ENCODE results near the gene GAB2. TPM values are rescaled to one million over a fixed set of nuclear protein-coding genes. Genes with fewer than 3 reads are reported as not detected.
"Not testable (repeated sequence)": the region's sequence is repeated elsewhere in the genome, so short reads cannot be mapped to it uniquely, and the experiment has no call there.

GAB2 gene
- polyA plus RNA-seq, 1 donor from 2014 or later, result 4.2 TPM

DNA sequence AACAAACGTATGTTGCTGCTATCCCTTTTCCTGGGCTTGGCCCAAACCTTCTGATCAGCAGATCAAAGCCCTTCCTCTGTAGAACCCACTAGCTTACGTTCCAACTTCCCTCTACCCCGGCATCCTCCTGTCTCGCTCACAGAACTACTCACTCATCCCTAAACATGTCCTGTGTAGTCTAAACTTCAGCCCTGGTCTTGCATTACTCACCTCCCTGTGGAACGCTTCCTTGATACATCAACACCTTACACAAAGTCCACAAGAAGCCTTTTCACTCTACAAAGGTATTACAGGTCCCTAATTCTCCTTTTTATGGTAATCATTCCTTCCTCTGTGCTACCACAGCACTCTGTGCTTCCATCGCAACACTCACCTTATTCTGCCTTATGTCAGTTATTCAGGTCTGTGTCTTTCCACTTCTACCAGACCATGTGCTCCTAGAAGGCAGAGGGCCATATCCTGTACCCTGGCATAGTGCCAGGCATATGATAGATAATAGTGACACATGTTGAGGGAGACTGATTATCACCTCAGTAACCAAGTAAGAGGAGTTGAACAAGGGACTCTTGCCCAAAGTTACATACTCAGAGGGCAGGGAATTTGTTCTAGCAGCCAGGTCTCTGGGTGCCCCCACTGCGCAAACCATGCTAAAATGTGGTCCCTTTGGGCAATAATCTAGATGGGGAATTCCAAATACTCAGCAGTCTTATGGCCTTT lies 187.3 kb downstream of the GAB2 start:
- Mint-ChIP-seq H3K27ac (no peak overlapping the region), H3K9me3 (no peaks in the 10 kb centered on the region), H3K27me3 (no peaks in the 10 kb centered on the region), H3K36me3 (peaks cover under 1% of the 10 kb centered on the region), H3K4me3 (no peak overlapping the region), H3K4me1 (peaks cover 9 to 18% (median 15%) of the 10 kb centered on the region in 3 donors)

DNA sequence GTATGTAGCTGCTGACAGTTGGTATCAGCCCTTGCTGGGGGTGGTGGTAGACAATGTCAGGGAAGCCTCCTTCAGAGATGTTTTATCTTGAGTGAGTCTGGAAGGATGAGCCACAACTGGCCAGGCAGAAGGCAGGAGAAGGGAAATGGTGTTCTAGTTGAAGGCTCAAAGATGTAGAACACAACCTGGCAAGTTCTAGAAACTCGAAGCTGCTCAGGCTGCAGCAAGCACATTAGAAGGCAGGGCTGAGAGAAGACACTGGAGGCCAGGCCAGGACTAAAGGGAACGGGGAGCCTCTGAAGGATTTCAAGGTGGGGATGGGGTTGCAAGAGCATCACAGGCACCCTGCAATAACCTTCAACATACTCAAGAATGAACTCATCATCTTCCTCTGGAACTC lies 188.5 kb downstream of the GAB2 start:
- peaks cover 16 to 27% (median 20%) of the 10 kb centered on the region in 3 donors for H3K4me1 Mint-ChIP-seq
- H3K4me3 Mint-ChIP-seq, result no peak overlapping the region
- no peaks in the 10 kb centered on the region for H3K27me3 Mint-ChIP-seq
- H3K9me3 Mint-ChIP-seq, result no peaks in the 10 kb centered on the region
- no peak overlapping the region for H3K27ac Mint-ChIP-seq
- H3K36me3 Mint-ChIP-seq, result peaks cover 6% of the 10 kb centered on the region

DNA sequence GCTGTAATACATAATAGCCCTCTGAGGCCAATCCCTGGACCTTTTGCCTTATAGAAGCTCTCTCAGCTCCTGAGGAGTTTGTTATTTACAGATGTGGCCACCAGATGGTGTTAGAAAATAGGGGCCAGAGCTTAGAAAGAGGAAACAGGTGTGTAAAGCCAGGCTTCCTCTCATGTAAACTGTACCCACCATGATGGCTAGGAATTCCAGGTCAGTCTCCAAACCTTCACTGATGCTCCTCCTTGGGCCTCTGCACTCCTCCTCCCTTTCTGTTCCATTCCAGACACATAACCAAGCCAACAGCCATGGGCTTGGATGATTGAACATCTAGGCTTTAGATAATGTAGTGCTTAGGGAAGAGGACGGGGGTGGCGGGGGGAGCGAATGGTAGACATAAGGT lies 189.2 kb downstream of the GAB2 start:
- H3K4me3 Mint-ChIP-seq, result no peak overlapping the region
- H3K27ac Mint-ChIP-seq, result no peak overlapping the region
- H3K4me1 Mint-ChIP-seq, result peaks cover 20 to 31% (median 25%) of the 10 kb centered on the region in 3 donors
- H3K36me3 Mint-ChIP-seq, result peaks cover 6% of the 10 kb centered on the region
- H3K9me3 Mint-ChIP-seq, result no peaks in the 10 kb centered on the region
- no peaks in the 10 kb centered on the region for H3K27me3 Mint-ChIP-seq

DNA sequence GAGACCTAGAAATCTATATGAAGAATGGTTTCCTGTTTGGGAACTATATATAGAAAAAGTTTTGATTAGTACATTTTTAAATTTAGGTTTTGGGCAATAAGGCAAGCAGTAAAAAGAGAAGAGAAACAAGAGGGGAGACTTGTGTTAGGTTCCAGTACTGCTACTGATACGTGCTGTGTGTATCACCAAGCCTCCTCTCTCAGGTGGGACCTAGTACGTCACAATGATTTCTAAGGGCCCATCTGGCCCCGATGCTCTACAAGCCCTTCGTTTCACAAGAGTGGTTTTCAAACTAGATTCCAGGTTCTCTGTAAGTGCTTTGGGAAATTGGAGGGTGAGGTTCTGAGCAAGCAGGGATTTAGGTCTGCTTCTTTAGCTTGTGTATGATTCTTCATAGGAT lies 189.7 kb downstream of the GAB2 start:
- H3K36me3 Mint-ChIP-seq, result peaks cover 6% of the 10 kb centered on the region
- H3K9me3 Mint-ChIP-seq, result no peaks in the 10 kb centered on the region
- peak overlapping the region in 1 of 4 donors; percentile 73 for H3K4me3 Mint-ChIP-seq
- peak overlapping the region in 1 of 3 donors; percentile 41 for H3K27ac Mint-ChIP-seq
- H3K27me3 Mint-ChIP-seq, result no peaks in the 10 kb centered on the region
- H3K4me1 Mint-ChIP-seq, result peaks cover 22 to 37% (median 29%) of the 10 kb centered on the region in 3 donors

DNA sequence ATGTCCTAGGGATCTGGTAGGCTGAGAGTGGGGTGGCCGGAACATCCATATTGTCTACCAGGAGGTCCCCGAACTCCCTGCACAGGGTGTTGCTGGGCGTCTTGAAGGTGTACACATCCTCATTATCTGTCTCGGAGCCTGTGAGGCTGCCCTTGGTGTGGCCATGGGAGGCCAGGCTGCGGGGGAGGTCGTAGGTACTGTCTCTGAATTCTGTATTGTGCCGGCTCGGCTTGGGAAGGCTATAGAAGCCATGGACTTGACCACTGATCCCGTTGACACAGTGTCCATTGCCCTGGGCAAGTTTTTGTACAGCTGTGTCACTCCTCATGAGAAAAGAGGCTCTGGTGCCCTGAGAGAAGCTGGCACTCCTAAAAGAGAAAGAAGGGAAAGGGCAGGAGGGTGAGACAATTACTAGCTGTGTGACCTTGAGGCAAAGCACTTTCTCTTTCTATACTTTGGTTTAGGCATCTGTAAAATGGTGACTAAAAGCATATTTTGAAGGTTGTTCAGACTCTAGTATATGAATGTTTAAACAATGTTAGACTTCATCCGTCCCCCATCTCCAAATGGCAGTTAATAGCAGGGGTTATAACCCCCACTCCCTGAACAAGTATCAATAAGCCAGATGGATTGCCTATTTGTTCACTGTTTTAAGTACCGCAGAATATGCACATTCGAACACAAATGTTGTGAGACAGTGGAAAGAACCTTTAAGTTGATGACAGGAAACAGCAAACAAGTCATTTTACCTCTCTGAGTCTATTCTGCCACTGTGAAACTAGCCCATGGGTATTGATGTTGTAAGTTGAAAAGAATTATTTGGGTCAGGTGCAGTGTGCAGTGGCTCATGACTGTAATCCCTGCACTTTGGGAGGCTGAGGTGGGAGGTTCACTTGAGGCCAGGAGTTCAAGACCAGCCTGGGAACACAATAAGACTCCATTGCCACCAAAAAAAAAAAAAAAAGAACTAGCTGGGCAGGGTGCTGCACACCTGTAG lies 190.6 kb downstream of the GAB2 start:
- Mint-ChIP-seq H3K27me3 (no peaks in the 10 kb centered on the region), H3K4me3 (no peak overlapping the region), H3K36me3 (peaks cover 6% of the 10 kb centered on the region), H3K27ac (no peak overlapping the region), H3K9me3 (no peaks in the 10 kb centered on the region), H3K4me1 (peaks cover 22 to 37% (median 34%) of the 10 kb centered on the region in 3 donors)

DNA sequence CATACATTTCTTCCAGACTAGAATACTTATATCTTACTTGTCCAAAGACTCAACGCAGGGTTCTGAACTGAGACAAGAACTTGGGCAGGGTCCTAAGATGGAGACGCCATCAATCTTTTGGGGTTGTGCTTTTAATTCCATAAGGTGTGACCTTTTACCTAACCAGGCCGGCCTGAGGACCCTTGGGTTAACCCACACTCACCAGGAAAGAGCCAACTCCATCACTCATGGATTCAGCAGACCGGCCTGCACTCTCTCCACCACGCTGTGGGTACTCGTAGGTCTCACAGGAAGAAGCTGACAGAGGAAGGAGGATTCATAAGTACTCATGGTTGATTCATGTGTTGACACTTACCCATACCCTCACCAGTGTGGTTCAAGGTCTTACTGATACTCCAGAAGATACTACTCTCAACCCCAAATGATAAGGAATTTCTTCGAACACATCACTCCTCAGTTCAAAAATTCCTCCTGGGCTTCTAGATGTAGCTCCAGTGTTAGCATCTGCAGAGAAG lies 192.7 kb downstream of the GAB2 start:
- Mint-ChIP-seq H3K4me3 (no peak overlapping the region), H3K9me3 (no peaks in the 10 kb centered on the region), H3K36me3 (peaks cover 18% of the 10 kb centered on the region), H3K27me3 (no peaks in the 10 kb centered on the region), H3K27ac (peak overlapping the region in 2 of 3 donors; percentile 47 to 76), H3K4me1 (peaks cover 22 to 34% (median 34%) of the 10 kb centered on the region in 3 donors)

DNA sequence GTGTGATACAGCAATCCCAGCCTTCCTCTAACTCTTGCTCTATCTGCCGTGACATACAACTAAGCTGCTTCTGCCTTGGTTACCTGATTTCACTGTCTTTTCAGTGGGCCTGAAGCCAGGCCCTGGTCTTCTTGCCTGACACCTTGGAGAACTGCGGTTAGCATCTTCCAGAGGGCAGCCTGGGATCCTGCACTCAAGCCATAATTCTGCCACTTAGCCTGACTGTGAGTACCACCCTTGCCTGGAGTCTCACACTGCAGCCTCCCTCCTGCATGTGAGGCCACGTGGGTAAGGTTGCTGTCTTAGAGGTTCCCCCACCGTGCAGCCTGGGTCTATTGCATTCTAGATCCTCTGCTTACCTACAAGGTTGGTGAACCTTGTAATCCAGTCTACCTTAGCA lies 193.1 kb downstream of the GAB2 start:
- H3K27ac Mint-ChIP-seq, result peak overlapping the region in 1 of 3 donors; percentile 47
- peaks cover 18% of the 10 kb centered on the region for H3K36me3 Mint-ChIP-seq

DNA sequence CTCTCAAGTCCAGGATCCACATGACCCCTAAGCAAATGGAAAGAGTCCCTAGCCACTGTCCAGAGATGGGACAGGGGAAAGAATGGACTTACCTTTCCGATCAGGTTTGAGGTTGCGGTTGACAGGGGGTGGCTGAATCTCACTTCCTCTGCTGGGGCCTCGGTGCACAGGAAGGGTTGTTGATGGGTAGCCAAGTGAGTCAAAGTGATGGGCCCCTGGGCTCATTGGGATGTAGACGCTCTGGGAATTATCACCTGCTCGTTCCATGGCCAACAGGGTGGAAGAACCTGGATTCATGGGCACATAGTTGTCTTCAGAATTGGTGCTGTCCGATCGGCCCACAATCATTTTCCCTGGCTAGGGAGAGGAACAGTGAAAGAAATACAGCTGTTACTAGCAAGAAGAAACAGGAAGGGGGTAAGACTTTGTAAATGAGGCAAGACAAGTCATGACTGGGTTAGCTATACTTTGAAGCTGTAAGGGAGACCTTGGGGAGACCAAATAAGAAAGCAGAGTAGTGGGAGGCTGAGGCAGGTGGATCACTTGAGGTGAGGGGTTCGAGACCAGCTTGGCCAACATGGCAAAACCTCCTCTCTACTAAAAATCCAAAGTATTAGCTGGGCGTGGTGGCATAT lies 194.2 kb downstream of the GAB2 start:
- Mint-ChIP-seq H3K4me1 (peaks cover 20 to 29% (median 27%) of the 10 kb centered on the region in 3 donors), H3K4me3 (peak overlapping the region; percentile 1 to 92 (median 72)), H3K27ac (peak overlapping the region; percentile 1 to 60 (median 1)), H3K9me3 (no peaks in the 10 kb centered on the region), H3K27me3 (no peaks in the 10 kb centered on the region), H3K36me3 (peaks cover 18% of the 10 kb centered on the region)

More for the DNA sequence above, 193.1 kb downstream of the GAB2 start:
- peak overlapping the region in 1 of 4 donors; percentile 43 for H3K4me3 Mint-ChIP-seq
- H3K4me1 Mint-ChIP-seq, result peaks cover 22 to 34% (median 32%) of the 10 kb centered on the region in 3 donors
- H3K9me3 Mint-ChIP-seq, result no peaks in the 10 kb centered on the region
- H3K27me3 Mint-ChIP-seq, result no peaks in the 10 kb centered on the region

DNA sequence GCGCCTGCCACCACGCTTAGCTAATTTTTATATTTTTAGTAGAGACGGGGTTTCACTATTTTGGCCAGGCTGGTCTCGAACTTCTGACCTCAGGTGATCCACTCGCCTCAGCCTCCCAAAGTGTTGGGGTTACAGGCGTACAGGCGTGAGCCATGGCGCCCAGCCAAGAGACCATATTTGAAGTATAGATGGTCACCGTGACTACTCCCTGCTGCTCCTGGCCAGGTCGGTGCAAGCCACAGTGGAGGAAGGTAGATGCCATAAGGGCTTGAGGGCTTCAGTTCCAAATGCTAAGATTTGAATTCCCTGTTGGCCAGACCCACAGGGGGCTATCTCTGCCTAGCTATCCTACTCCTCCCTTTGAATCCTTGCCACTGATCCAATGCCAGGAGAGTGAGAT lies 194.9 kb downstream of the GAB2 start:
- not testable (repeated sequence) for H3K27me3 Mint-ChIP-seq, H3K9me3 Mint-ChIP-seq
- Mint-ChIP-seq H3K36me3 (peaks cover 21% of the 10 kb centered on the region), H3K4me1 (peaks cover 14 to 24% (median 23%) of the 10 kb centered on the region in 3 donors), H3K4me3 (peak overlapping the region in 1 of 4 donors; percentile 66), H3K27ac (peak overlapping the region in 1 of 3 donors; percentile 60)

DNA sequence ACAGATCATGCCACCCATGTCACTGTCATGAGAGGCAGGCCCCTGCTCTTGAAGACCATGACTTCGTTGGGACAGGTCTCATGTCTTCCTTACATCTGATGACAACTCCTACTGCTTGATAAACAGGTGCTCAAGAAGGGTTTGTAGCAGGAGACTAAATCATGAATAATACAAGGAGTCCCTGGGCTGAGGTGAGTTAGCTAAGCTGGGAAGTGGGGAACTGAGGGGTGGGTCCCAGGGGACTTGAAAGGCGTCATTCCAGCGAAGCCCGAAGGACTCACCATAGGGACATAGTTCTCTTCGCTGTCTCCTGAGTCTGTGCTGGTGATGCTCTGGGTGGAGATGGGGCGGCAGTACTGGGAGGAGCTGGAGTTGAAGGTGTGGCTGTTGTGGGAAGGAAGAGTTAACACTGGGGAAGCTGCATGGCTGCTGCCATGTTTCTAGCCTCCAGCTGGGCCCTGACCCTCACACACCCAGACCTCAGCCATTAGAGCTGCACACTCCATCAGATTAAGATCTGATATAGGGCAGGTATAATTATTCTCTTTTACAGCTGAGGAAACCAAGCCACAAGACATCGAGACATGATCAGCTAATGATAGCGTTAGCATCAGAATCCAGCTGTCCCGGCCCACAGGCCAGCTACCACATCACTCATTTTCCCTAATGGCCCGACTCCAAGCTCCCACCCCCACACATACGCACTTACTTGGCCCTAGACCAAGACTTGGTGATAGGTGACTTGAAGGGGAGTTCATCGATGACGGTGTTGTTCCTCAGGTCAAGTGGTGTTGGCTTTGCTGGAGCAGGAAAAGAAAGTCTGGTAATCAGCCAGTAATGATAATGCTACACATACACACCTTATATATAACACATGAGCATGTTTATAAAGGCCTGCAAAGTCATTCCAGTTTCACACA lies 196.0 kb downstream of the GAB2 start:
- no peaks in the 10 kb centered on the region for H3K9me3 Mint-ChIP-seq
- no peaks in the 10 kb centered on the region for H3K27me3 Mint-ChIP-seq
- H3K36me3 Mint-ChIP-seq, result peaks cover 27% of the 10 kb centered on the region
- H3K4me3 Mint-ChIP-seq, result no peak overlapping the region
- peak overlapping the region in 1 of 3 donors; percentile 89 for H3K27ac Mint-ChIP-seq
- peaks cover 14 to 21% (median 19%) of the 10 kb centered on the region in 3 donors for H3K4me1 Mint-ChIP-seq

DNA sequence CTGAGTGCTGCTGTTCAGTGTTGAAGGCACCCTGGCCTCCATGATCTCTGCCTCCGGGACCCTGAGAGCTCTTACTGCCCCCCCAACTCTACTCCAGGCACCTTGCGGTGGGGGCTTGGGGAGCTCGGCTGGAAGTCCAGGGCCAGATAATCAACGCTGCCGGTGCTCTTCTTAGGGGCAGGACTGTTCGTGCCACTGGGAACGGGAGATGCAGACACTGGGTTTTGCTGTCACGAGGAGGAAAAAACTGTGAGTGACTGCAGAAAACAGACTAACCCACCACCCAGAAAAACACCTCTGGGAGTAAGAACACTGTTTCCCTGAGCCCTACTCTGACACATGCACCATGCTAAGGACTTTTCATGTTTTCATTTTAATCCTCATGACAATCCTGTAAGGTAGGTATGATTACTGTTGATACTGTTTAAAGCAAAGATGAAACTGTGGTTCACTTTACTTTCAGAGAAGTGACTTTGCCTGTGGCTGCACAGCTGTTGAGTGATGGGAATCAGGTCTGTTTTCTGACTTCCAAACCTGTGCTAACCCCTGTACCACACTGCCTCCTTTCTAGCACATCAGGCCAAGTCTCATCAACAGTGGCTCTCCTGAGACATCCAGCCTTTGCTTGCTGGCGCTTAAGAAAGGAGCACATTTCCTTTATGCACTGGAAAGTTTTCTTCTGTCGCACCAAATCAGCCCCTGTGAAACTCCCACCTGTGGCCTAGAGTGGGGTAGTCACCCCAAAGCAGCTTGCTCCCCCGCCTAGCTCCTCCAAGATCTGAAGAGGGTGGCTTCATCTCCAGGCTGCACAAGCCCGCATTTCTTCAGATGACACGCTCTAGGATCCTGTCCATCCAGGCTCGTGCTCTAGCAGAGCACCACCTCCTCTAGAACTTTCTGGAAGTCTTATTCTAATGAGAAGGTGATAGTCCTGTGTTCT lies 197.1 kb downstream of the GAB2 start:
- Mint-ChIP-seq H3K27me3 (no peaks in the 10 kb centered on the region), H3K27ac (no peak overlapping the region), H3K4me1 (peaks cover 14 to 19% (median 19%) of the 10 kb centered on the region in 3 donors), H3K4me3 (no peak overlapping the region), H3K9me3 (no peaks in the 10 kb centered on the region), H3K36me3 (peaks cover 27% of the 10 kb centered on the region)

DNA sequence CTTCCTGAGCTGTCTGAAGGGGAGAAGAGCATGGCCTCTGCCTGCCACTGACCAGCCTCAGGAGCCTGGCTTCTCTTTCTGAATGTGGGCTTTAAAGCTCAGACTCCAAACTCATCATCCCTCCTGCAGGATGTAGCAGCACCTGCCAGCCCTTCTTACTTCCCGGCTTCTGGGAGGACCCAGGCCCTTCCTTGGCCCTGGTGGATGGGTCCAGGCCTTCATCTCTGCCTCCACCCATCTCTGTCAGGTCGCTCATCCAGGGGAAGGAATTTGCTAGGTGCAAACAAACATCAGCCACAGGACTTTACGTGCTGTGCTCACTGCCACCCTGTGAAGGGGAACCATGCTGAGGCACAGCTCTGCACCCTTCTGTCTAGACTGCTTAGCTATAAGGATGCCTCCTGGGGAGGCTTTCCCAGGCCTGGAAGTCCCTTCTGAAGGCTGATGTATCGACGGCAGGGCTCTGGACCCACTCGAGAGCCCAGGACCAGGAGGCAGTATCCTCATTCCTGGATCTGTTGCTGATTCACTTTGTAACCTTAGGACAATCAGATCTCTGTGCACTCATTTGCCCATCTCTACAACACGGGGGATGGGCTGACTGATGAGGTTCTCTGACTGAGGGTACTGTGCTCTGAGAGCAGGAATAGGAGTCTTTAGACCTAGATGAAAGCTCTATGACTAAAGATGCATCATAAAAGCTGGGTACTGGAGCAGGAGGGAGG lies 198.0 kb downstream of the GAB2 start:
- Mint-ChIP-seq H3K27me3 (no peaks in the 10 kb centered on the region), H3K36me3 (peaks cover 23% of the 10 kb centered on the region), H3K27ac (no peak overlapping the region), H3K4me3 (no peak overlapping the region), H3K4me1 (peaks cover 9 to 18% (median 13%) of the 10 kb centered on the region in 3 donors), H3K9me3 (no peaks in the 10 kb centered on the region)

All from IgD-negative memory B cell (primary cell).